Liver (tissue), 9 donors: ENCODE measurements around the gene GREB1. TPM values are rescaled to one million over a fixed set of nuclear protein-coding genes. Genes with fewer than 3 reads are reported as not detected.

Source experiments
- DNase-seq: peaks from one replicate; pipeline ENCODE4 v3.0.0-alpha.2; 2017; ENCODE audit warnings: low spot score
- H3K27ac ChIP-seq, 2 donors: one replicate each; pipeline ENCODE4 v1.7.0; 2013; ENCODE audit warnings: inconsistent platforms in 2 of 2, low read length in 2 of 2, control low read depth in 1 of 2, low read depth in 1 of 2, mild to moderate bottlenecking in 1 of 2
- H3K27me3 ChIP-seq, 4 donors: one replicate each; pipeline versions ENCODE4 v1.6.1 to v1.7.0; 2013; ENCODE audit warnings: low read length in 3 of 4, inconsistent platforms in 1 of 4, mild to moderate bottlenecking in 1 of 4, moderate library complexity in 1 of 4; ENCODE audit not compliant: control insufficient read depth in 4 of 4, insufficient read depth in 4 of 4
- H3K36me3 ChIP-seq, 4 donors: one replicate each; pipeline versions ENCODE4 v1.6.1 to v1.7.0; 2013; ENCODE audit warnings: low read length in 3 of 4, mild to moderate bottlenecking in 3 of 4, low read depth in 1 of 4, moderate library complexity in 1 of 4; ENCODE audit not compliant: control insufficient read depth in 4 of 4, insufficient read depth in 3 of 4
- H3K4me1 ChIP-seq, 4 donors: one replicate each; pipeline versions ENCODE4 v1.6.1 to v1.7.0; 2013; ENCODE audit warnings: low read length in 3 of 4, mild to moderate bottlenecking in 3 of 4, moderate library complexity in 1 of 4; ENCODE audit not compliant: control insufficient read depth in 4 of 4, insufficient read depth in 4 of 4
- H3K4me3 ChIP-seq, 3 donors: one replicate each; pipeline versions ENCODE4 v1.6.1 to v1.7.0; 2013; ENCODE audit warnings: low read length in 3 of 3, control low read depth in 1 of 3, low read depth in 1 of 3, mild to moderate bottlenecking in 1 of 3
- H3K9ac ChIP-seq, 2 donors: one replicate each; pipeline ENCODE4 v1.7.0; 2013; ENCODE audit warnings: low read length in 2 of 2, mild to moderate bottlenecking in 2 of 2, moderate library complexity in 2 of 2, control low read depth in 1 of 2, low read depth in 1 of 2
- H3K9me3 ChIP-seq, 4 donors: one replicate each; pipeline versions ENCODE4 v1.6.1 to v1.7.0; 2013; ENCODE audit warnings: low read length in 3 of 4; ENCODE audit not compliant: control insufficient read depth in 4 of 4
- FOXA1 ChIP-seq: IDR thresholded peaks from 2 replicates; pipeline ENCODE4 v1.6.1; 2016; ENCODE audit warnings: antibody characterized with exemption
- FOXA2 ChIP-seq: IDR thresholded peaks from 2 replicates; pipeline ENCODE4 v1.6.1; 2016; ENCODE audit warnings: antibody characterized with exemption
- GABPA ChIP-seq, 2 donors: IDR thresholded peaks in 1 of 2; conservative IDR thresholded peaks in 1 of 2; 2 replicates each; pipeline ENCODE4 v1.6.1; 2016; ENCODE audit warnings: antibody characterized with exemption in 2 of 2, mild to moderate bottlenecking in 1 of 2, moderate library complexity in 1 of 2
- HNF4A ChIP-seq, 2 donors: conservative IDR thresholded peaks; 2 replicates each; pipeline ENCODE4 v1.6.1; 2016; ENCODE audit warnings: antibody characterized with exemption in 2 of 2, mild to moderate bottlenecking in 2 of 2
- HNF4G ChIP-seq: IDR thresholded peaks from 2 replicates; pipeline ENCODE4 v1.6.1; 2016; ENCODE audit warnings: antibody characterized with exemption
- JUND ChIP-seq, 2 donors: IDR thresholded peaks; 2 replicates each; pipeline ENCODE4 v1.6.1; 2016; ENCODE audit warnings: antibody characterized with exemption in 2 of 2
- NR2F2 ChIP-seq: IDR thresholded peaks from 2 replicates; pipeline ENCODE4 v1.6.1; 2016; ENCODE audit warnings: antibody characterized with exemption
- RAD21 ChIP-seq, 2 donors: IDR thresholded peaks; 2 replicates each; pipeline ENCODE4 v1.6.1; 2016; ENCODE audit warnings: antibody characterized with exemption in 2 of 2, mild to moderate bottlenecking in 2 of 2
- RXRA ChIP-seq, 2 donors: IDR thresholded peaks; 2 replicates each; pipeline ENCODE4 v1.6.1; 2017 to 2018; ENCODE audit warnings: antibody characterized with exemption in 2 of 2, mild to moderate bottlenecking in 1 of 2
- SP1 ChIP-seq: IDR thresholded peaks from 2 replicates; pipeline ENCODE4 v1.6.1; 2018; ENCODE audit warnings: antibody characterized with exemption, mild to moderate bottlenecking
- TAF1 ChIP-seq: conservative IDR thresholded peaks from 2 replicates; pipeline ENCODE4 v1.6.1; 2016; ENCODE audit warnings: antibody characterized with exemption, mild to moderate bottlenecking
- YY1 ChIP-seq: IDR thresholded peaks from 2 replicates; pipeline ENCODE4 v1.6.1; 2016; ENCODE audit warnings: antibody characterized with exemption, mild to moderate bottlenecking
- WGBS: extraction: QIAGEN DNeasy Blood & Tissue Kit; methylation state at CpG from one replicate; pipeline ENCODE4 v1.1.7; 2013; 5-methylcytosine and 5-hydroxymethylcytosine counted together
- polyA plus RNA-seq, 2 donors: library from polyadenylated mRNA; stranded (reverse) in 1 of 2; unstranded in 1 of 2; fragments of 200-250 nt in 1 of 2; fragments of >200 nt in 1 of 2; fragmentation: Nextera tagmentation in 1 of 2; extraction: Ambion mirVana in 1 of 2; gene quantifications; one replicate each; pipeline versions ENCODE4 v1.2.1 to v1.2.3, GENCODE V29; 2013 to 2015
- total RNA-seq, 2 donors: library from RNA; depleted of rRNA; stranded (reverse); fragments of >200 nt; gene quantifications; one replicate each; pipeline ENCODE4 v1.2.3, GENCODE V29; 2014
- TF ChIP-seq, protein P1 (sequence below): IDR thresholded peaks from 2 replicates; pipeline ENCODE4 v1.6.1; 2016; ENCODE audit warnings: antibody characterized with exemption
- TF ChIP-seq, protein P2 (sequence below): IDR thresholded peaks from 2 replicates; pipeline ENCODE4 v1.6.1; 2016; ENCODE audit warnings: antibody characterized with exemption
- TF ChIP-seq, protein P3 (sequence below): IDR thresholded peaks from 2 replicates; pipeline ENCODE4 v1.6.1; 2016; ENCODE audit warnings: antibody characterized with exemption, mild to moderate bottlenecking
- donor health status: healthy.
- donor health status: healthy.
- donor health status: healthy.
- donor health status: healthy.
- donor health status: healthy.

The GREB1 gene
- total and polyA plus RNA-seq, 4 donors: 1.0 to 6.3 (median 3.6) TPM

DNA sequence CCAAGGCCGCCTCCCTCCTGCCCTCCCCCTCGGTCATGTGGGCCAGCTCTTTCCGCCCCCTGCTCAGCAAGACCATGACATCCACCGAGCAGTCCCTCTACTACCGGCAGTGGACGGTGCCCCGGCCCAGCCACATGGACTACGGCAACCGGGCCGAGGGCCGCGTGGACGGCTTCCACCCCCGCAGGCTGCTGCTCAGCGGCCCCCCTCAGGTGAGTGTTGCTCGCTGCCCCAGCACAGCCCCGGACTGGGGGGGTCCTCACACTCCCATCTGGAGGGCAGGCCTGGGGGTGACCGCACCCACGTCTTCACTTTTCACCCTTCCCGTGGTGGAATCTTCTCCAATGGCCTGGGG, 84.8 kb downstream of the GREB1 start:
- H3K9ac ChIP-seq: no peak overlapping the region
- no peaks in the 10 kb centered on the region for H3K27me3 ChIP-seq
- TF ChIP-seq HNF4G (no peak), FOXA1 (no peak), RAD21 (IDR thresholded peaks at IDR 0.05) (no peak), RXRA (IDR thresholded peaks at IDR 0.05) (no peak), TAF1 (no peak)
- TF ChIP-seq, protein P1, sequence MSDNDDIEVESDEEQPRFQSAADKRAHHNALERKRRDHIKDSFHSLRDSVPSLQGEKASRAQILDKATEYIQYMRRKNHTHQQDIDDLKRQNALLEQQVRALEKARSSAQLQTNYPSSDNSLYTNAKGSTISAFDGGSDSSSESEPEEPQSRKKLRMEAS: no peak
- H3K4me1 ChIP-seq: no peaks in the 10 kb centered on the region
- WGBS: 96% methylated on average over 20 of the region's 20 CpGs
- no peak overlapping the region for H3K27ac ChIP-seq
- DNase-seq: no peak
- H3K36me3 ChIP-seq: peaks cover 0 to 11% (median under 1%) of the 10 kb centered on the region in 4 donors
- no peak overlapping the region for H3K4me3 ChIP-seq
- H3K9me3 ChIP-seq: no peaks in the 10 kb centered on the region

DNA sequence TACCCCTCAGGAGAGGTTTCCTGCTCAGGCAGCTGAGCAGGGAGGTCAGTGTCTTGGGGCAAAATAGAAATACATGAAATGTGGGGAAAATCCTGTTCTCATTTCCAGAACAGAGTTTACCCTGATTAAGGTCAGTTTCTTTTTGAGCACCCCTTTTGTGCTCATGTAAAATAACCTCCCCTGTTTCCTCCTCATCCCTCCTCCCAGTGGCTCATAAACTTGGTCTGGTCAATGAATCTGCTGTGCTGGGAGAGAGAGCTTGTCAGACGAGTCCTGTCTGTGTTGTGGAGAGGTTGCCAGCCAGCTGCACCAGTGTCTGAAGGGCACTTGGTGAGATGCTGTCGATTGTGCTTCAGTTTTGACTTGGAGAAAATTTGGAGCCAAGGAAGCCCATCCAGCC, 87.6 kb downstream of the GREB1 start:
- Histone ChIP-seq H3K4me3 (no peak overlapping the region), H3K36me3 (peaks cover 0 to 4% (median 2%) of the 10 kb centered on the region in 4 donors), H3K9me3 (no peaks in the 10 kb centered on the region), H3K27me3 (no peaks in the 10 kb centered on the region), H3K4me1 (no peaks in the 10 kb centered on the region), H3K27ac (no peak overlapping the region), H3K9ac (no peak overlapping the region)
- 85% methylated on average over 2 of the region's 2 CpGs for WGBS
- DNase-seq: no peak
- TF ChIP-seq SP1 (no peak), JUND (IDR thresholded peaks at IDR 0.05) (no peak), FOXA1 (no peak), FOXA2 (no peak), RAD21 (IDR thresholded peaks at IDR 0.05) (no peak), YY1 (no peak), GABPA (IDR thresholded peaks at IDR 0.05 in 1 of 2, conservative IDR thresholded peaks at IDR 0.05 in 1 of 2) (no peak), RXRA (IDR thresholded peaks at IDR 0.05) (no peak), HNF4A (conservative IDR thresholded peaks at IDR 0.05) (no peak), NR2F2 (no peak), TAF1 (no peak)
- TF ChIP-seq, protein P1: no peak
- TF ChIP-seq, protein P2, sequence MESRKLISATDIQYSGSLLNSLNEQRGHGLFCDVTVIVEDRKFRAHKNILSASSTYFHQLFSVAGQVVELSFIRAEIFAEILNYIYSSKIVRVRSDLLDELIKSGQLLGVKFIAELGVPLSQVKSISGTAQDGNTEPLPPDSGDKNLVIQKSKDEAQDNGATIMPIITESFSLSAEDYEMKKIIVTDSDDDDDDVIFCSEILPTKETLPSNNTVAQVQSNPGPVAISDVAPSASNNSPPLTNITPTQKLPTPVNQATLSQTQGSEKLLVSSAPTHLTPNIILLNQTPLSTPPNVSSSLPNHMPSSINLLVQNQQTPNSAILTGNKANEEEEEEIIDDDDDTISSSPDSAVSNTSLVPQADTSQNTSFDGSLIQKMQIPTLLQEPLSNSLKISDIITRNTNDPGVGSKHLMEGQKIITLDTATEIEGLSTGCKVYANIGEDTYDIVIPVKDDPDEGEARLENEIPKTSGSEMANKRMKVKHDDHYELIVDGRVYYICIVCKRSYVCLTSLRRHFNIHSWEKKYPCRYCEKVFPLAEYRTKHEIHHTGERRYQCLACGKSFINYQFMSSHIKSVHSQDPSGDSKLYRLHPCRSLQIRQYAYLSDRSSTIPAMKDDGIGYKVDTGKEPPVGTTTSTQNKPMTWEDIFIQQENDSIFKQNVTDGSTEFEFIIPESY: no peak
- TF ChIP-seq, protein P3, sequence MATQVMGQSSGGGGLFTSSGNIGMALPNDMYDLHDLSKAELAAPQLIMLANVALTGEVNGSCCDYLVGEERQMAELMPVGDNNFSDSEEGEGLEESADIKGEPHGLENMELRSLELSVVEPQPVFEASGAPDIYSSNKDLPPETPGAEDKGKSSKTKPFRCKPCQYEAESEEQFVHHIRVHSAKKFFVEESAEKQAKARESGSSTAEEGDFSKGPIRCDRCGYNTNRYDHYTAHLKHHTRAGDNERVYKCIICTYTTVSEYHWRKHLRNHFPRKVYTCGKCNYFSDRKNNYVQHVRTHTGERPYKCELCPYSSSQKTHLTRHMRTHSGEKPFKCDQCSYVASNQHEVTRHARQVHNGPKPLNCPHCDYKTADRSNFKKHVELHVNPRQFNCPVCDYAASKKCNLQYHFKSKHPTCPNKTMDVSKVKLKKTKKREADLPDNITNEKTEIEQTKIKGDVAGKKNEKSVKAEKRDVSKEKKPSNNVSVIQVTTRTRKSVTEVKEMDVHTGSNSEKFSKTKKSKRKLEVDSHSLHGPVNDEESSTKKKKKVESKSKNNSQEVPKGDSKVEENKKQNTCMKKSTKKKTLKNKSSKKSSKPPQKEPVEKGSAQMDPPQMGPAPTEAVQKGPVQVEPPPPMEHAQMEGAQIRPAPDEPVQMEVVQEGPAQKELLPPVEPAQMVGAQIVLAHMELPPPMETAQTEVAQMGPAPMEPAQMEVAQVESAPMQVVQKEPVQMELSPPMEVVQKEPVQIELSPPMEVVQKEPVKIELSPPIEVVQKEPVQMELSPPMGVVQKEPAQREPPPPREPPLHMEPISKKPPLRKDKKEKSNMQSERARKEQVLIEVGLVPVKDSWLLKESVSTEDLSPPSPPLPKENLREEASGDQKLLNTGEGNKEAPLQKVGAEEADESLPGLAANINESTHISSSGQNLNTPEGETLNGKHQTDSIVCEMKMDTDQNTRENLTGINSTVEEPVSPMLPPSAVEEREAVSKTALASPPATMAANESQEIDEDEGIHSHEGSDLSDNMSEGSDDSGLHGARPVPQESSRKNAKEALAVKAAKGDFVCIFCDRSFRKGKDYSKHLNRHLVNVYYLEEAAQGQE: no peak
